SK-N-SH (cell line): ENCODE measurements around the gene KICS2.
A peak's percentile ranks its signal among the peaks of the same experiment; 100 is the strongest.

Experiments used
- CTCF ChIP-seq: fragments of 200-600 bp; sonication (generic); IDR thresholded peaks from 2 replicates; pipeline ENCODE4 v1.6.1; 2017; ENCODE audit warnings: antibody characterized with exemption, mild to moderate bottlenecking, moderate library complexity
- EP300 ChIP-seq, 2 experiments: IDR thresholded peaks; 2 replicates each; pipeline versions ENCODE4 v1.4.0 to v1.6.1; 2012; ENCODE audit warnings: borderline replicate concordance in 1 of 2, low read depth in 1 of 2, low read length in 1 of 2
- EZH2phosphoT487 ChIP-seq: fragments of 200-600 bp; sonication (generic); IDR thresholded peaks from 2 replicates; pipeline ENCODE4 v1.6.1; 2017; ENCODE audit warnings: low read depth, mixed run types, mild to moderate bottlenecking, antibody characterized with exemption, moderate library complexity, borderline replicate concordance
- GABPA ChIP-seq: IDR thresholded peaks from 2 replicates; pipeline ENCODE4 v1.4.0; 2012; ENCODE audit warnings: low read depth, mild to moderate bottlenecking
- MXI1 ChIP-seq: IDR thresholded peaks from 2 replicates; pipeline ENCODE4 v1.6.1; 2012; ENCODE audit warnings: mild to moderate bottlenecking, low read depth, low read length, improper control_type of control experiment
- RCOR1 ChIP-seq: fragments of 150-350 bp; IDR thresholded peaks from 2 replicates; pipeline ENCODE4 v1.6.1; 2017; ENCODE audit warnings: antibody characterized with exemption, low read length
- SIN3A ChIP-seq: IDR thresholded peaks from 2 replicates; pipeline ENCODE4 v1.6.1; 2012; ENCODE audit warnings: low read depth, mild to moderate bottlenecking, low read length, moderate library complexity, borderline replicate concordance
- YY1 ChIP-seq: IDR thresholded peaks from 2 replicates; pipeline ENCODE4 v1.4.0; 2012; ENCODE audit warnings: low read depth, mild to moderate bottlenecking
- TF ChIP-seq, protein P1 (sequence below): IDR thresholded peaks from 2 replicates; pipeline ENCODE4 v1.6.1; 2012; ENCODE audit warnings: mild to moderate bottlenecking, low read depth, low read length, moderate library complexity
- TF ChIP-seq, protein P2 (sequence below): fragments of 150-350 bp; IDR thresholded peaks from 2 replicates; pipeline ENCODE4 v1.6.1; 2017; ENCODE audit warnings: antibody characterized with exemption, low read length, low read depth, borderline replicate concordance

- TF ChIP-seq CTCF (peak; percentile 70), SIN3A (no peak), GABPA (no peak), EZH2phosphoT487 (no peak), RCOR1 (no peak), EP300 (IDR thresholded peaks at IDR 0.05; ENCODE audit: borderline replicate concordance in 1 of 2, low read depth in 1 of 2, low read length in 1 of 2) (peak in 1 of 2 experiments; percentile 92; a peak in 2 of 4 replicates), MXI1 (no peak), YY1 (no peak)
- TF ChIP-seq, protein P1, sequence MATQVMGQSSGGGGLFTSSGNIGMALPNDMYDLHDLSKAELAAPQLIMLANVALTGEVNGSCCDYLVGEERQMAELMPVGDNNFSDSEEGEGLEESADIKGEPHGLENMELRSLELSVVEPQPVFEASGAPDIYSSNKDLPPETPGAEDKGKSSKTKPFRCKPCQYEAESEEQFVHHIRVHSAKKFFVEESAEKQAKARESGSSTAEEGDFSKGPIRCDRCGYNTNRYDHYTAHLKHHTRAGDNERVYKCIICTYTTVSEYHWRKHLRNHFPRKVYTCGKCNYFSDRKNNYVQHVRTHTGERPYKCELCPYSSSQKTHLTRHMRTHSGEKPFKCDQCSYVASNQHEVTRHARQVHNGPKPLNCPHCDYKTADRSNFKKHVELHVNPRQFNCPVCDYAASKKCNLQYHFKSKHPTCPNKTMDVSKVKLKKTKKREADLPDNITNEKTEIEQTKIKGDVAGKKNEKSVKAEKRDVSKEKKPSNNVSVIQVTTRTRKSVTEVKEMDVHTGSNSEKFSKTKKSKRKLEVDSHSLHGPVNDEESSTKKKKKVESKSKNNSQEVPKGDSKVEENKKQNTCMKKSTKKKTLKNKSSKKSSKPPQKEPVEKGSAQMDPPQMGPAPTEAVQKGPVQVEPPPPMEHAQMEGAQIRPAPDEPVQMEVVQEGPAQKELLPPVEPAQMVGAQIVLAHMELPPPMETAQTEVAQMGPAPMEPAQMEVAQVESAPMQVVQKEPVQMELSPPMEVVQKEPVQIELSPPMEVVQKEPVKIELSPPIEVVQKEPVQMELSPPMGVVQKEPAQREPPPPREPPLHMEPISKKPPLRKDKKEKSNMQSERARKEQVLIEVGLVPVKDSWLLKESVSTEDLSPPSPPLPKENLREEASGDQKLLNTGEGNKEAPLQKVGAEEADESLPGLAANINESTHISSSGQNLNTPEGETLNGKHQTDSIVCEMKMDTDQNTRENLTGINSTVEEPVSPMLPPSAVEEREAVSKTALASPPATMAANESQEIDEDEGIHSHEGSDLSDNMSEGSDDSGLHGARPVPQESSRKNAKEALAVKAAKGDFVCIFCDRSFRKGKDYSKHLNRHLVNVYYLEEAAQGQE, result no peak
- TF ChIP-seq, protein P2, sequence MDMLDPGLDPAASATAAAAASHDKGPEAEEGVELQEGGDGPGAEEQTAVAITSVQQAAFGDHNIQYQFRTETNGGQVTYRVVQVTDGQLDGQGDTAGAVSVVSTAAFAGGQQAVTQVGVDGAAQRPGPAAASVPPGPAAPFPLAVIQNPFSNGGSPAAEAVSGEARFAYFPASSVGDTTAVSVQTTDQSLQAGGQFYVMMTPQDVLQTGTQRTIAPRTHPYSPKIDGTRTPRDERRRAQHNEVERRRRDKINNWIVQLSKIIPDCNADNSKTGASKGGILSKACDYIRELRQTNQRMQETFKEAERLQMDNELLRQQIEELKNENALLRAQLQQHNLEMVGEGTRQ, result no peak
Measured at GRCh38 chr12:64181430-64182291, 40.4 kb downstream of the KICS2 start.
